ENCODE measurements around the gene FBF1. TPM values are rescaled to one million over a fixed set of nuclear protein-coding genes. Genes with fewer than 3 reads are reported as not detected.

Gene FBF1
- total and polyA plus RNA-seq, 9 donors = 5.1 to 9.1 (median 7.6) TPM

DNA sequence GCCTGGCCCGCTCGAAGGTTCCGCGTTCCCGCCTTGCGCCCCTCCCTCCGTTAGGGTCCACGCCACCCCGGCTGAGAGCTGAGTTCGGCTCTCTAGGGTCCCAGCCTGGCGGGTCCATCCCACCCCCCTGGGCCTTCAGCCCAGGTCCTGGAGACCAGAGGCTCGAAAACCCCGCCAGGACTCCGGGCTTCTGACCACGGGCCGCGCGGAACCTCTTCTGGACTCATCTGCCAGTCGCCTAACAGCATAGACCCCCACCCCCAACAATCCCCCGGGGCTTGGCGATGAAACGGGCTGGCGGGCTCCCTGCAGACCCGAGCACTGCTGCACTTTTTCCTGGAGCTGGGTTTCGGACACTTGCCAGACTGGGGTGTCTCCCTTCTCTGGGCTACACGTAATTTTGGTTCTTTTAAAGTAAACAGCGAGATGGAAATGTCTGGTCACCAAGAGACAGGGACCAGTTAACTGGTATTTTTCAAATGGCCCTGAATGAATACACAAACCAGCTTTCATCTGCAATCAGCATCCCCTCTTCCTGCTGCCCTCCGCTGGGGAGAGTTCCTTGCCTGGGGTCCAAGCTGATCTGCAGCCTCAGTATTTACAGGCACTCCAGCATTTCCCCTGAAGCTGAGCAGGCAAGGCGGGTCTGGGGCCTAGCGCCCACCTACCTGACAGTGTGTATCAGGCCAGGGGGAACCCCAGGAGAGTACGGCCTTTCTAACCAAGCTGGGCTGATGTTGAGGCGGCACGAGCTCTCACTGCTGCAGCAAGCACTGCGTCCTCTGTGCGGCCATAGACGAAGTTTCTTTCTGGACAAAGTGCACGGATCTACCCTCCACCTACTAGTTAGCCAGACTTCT, 43.5 kb downstream of the FBF1 start:
- WGBS (ENCODE audit: insufficient coverage) = 33% methylated on average over 24 of the region's 37 CpGs

GRCh38 chr17:75896415-75897159, 44.3 kb downstream of the FBF1 start, which contains the start of gene TRIM65:
Gene TRIM65, minus strand, starts transcription at chr17:75896951. Its CDS starts 14 bp downstream, at chr17:75896937.
- under 1% methylated on average over 102 of the region's 102 CpGs for WGBS (ENCODE audit: insufficient coverage)
- peaks cover 52% of the 10 kb centered on the region for H3K36me3 ChIP-seq (ENCODE audit: control insufficient read depth, insufficient read depth, low read length)
- H3K4me3 ChIP-seq (ENCODE audit: low read length) = peak within 1 kb of the TSS; percentile 72
- H3K27ac ChIP-seq (ENCODE audit: low read length) = peak within 1 kb of the TSS; percentile 93
- no peaks in the 10 kb centered on the region for H3K27me3 ChIP-seq (ENCODE audit: control insufficient read depth, insufficient read depth, low read length)
- peak; percentile 92 for DNase-seq
- no peaks in the 10 kb centered on the region for H3K9me3 ChIP-seq (replicated peaks; ENCODE audit: control insufficient read depth, low read depth, low read length)
- H3K4me1 ChIP-seq (ENCODE audit: control insufficient read depth, insufficient read depth, low read length) = peaks cover 32% of the 10 kb centered on the region

More for the DNA sequence above, 43.5 kb downstream of the FBF1 start:
- H3K36me3 ChIP-seq (ENCODE audit: control insufficient read depth, insufficient read depth, low read length) = peaks cover 50% of the 10 kb centered on the region
- no peaks in the 10 kb centered on the region for H3K27me3 ChIP-seq (ENCODE audit: control insufficient read depth, insufficient read depth, low read length)
- no peaks in the 10 kb centered on the region for H3K9me3 ChIP-seq (replicated peaks; ENCODE audit: control insufficient read depth, low read depth, low read length)
- peak; percentile 72 for DNase-seq
- peak overlapping the region; percentile 38 for H3K4me3 ChIP-seq (ENCODE audit: low read length)
- peaks cover 32% of the 10 kb centered on the region for H3K4me1 ChIP-seq (ENCODE audit: control insufficient read depth, insufficient read depth, low read length)
- H3K27ac ChIP-seq (ENCODE audit: low read length) = peak overlapping the region; percentile 93

- WGBS (ENCODE audit: insufficient coverage) = 17% methylated on average over 22 of the region's 28 CpGs
- peak; percentile 32 for DNase-seq
- Histone ChIP-seq H3K27me3 (ENCODE audit: control insufficient read depth, insufficient read depth, low read length) (no peaks in the 10 kb centered on the region), H3K36me3 (ENCODE audit: control insufficient read depth, insufficient read depth, low read length) (peaks cover 52% of the 10 kb centered on the region), H3K4me1 (ENCODE audit: control insufficient read depth, insufficient read depth, low read length) (peaks cover 32% of the 10 kb centered on the region), H3K27ac (ENCODE audit: low read length) (peak overlapping the region; percentile 90), H3K4me3 (ENCODE audit: low read length) (peak overlapping the region; percentile 72), H3K9me3 (replicated peaks; ENCODE audit: control insufficient read depth, low read depth, low read length) (no peaks in the 10 kb centered on the region)
These were observed 45.3 kb downstream of the FBF1 start for GRCh38 chr17:75895370-75896155.

GRCh38 chr17:75894049-75894733, 46.7 kb downstream of the FBF1 start:
- H3K36me3 ChIP-seq (ENCODE audit: control insufficient read depth, insufficient read depth, low read length) = peaks cover 47% of the 10 kb centered on the region

GRCh38 chr17:75893305-75894048, 47.4 kb downstream of the FBF1 start:
- Histone ChIP-seq H3K27me3 (ENCODE audit: control insufficient read depth, insufficient read depth, low read length) (no peaks in the 10 kb centered on the region), H3K36me3 (ENCODE audit: control insufficient read depth, insufficient read depth, low read length) (peaks cover 41% of the 10 kb centered on the region), H3K9me3 (replicated peaks; ENCODE audit: control insufficient read depth, low read depth, low read length) (no peaks in the 10 kb centered on the region), H3K27ac (ENCODE audit: low read length) (no peak overlapping the region), H3K4me3 (ENCODE audit: low read length) (no peak overlapping the region), H3K4me1 (ENCODE audit: control insufficient read depth, insufficient read depth, low read length) (peaks cover 32% of the 10 kb centered on the region)
- WGBS (ENCODE audit: insufficient coverage) = 77% methylated on average over 12 of the region's 18 CpGs
- peak; percentile 10 for DNase-seq

More at GRCh38 chr17:75894049-75894733, 46.7 kb downstream of the FBF1 start:
- no peak overlapping the region for H3K4me3 ChIP-seq (ENCODE audit: low read length)
- DNase-seq = peak; percentile 65
- WGBS (ENCODE audit: insufficient coverage) = 52% methylated on average over 20 of the region's 22 CpGs
- H3K4me1 ChIP-seq (ENCODE audit: control insufficient read depth, insufficient read depth, low read length) = peaks cover 32% of the 10 kb centered on the region
- peak overlapping the region; percentile 67 for H3K27ac ChIP-seq (ENCODE audit: low read length)
- no peaks in the 10 kb centered on the region for H3K9me3 ChIP-seq (replicated peaks; ENCODE audit: control insufficient read depth, low read depth, low read length)
- no peaks in the 10 kb centered on the region for H3K27me3 ChIP-seq (ENCODE audit: control insufficient read depth, insufficient read depth, low read length)

- Histone ChIP-seq H3K9me3 (replicated peaks; ENCODE audit: control insufficient read depth, low read depth, low read length) (no peaks in the 10 kb centered on the region), H3K36me3 (ENCODE audit: control insufficient read depth, insufficient read depth, low read length) (peaks cover 36% of the 10 kb centered on the region), H3K27ac (ENCODE audit: low read length) (no peak overlapping the region), H3K4me3 (ENCODE audit: low read length) (no peak overlapping the region), H3K27me3 (ENCODE audit: control insufficient read depth, insufficient read depth, low read length) (no peaks in the 10 kb centered on the region), H3K4me1 (ENCODE audit: control insufficient read depth, insufficient read depth, low read length) (peaks cover 31% of the 10 kb centered on the region)
- DNase-seq = peak; percentile 4
- 86% methylated on average over 15 of the region's 16 CpGs for whole genome bisulfite sequencing (ENCODE audit: insufficient coverage)
These were observed 48.2 kb downstream of the FBF1 start for GRCh38 chr17:75892556-75893224.

DNA sequence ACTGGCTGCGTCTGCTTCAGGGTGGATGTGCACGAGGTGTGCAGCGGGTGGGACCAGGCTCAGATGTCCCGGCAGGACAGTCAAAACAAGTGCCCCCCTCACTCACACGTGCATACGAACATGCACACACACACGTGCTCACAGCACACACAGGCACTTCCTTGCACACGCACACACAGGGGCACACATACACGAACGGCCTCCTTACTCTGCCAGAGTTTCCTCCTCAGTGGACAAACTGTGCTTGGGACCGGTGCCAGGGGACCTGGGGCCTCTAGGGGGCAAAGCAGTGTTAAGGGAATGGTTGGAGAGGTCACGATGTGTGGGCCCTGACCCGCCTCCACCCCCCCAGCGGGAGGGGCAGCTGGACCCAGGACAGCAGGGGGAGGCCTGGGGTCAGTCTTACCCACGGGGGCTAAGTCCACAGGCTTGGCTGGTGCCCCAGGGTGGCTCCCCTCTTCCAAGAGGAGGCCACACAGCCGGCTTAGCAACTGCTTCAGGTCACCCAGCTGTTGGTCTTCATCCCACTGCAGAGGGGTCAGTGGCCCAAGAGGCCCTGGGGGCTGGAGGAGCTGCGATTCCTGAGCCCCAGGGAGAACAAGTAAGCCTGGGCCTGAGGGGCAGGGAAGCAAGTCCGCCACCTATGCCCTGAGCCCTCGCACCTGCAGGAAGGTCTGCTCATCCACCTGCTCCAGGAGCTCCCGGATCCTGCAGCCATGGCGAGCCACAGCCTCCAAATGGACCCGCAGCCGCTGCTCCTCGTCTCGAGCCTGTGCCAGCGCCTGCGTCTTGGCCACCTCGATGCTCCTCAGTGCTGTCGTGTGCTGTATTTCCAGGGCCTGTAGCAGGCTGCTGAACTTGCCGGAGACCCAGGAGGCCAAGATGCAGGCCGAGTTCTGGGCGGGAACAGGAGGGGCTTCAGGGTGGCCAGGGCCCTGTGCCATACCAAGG, 49.0 kb downstream of the FBF1 start:
- Histone ChIP-seq H3K27ac (ENCODE audit: low read length) (no peak overlapping the region), H3K4me3 (ENCODE audit: low read length) (no peak overlapping the region), H3K27me3 (ENCODE audit: control insufficient read depth, insufficient read depth, low read length) (no peaks in the 10 kb centered on the region), H3K4me1 (ENCODE audit: control insufficient read depth, insufficient read depth, low read length) (peaks cover 23% of the 10 kb centered on the region), H3K9me3 (replicated peaks; ENCODE audit: control insufficient read depth, low read depth, low read length) (no peaks in the 10 kb centered on the region), H3K36me3 (ENCODE audit: control insufficient read depth, insufficient read depth, low read length) (peaks cover 33% of the 10 kb centered on the region)
- no peak for DNase-seq
- 77% methylated on average over 23 of the region's 32 CpGs for WGBS (ENCODE audit: insufficient coverage)

- H3K4me3 ChIP-seq (ENCODE audit: low read length) = no peak overlapping the region
- H3K27me3 ChIP-seq (ENCODE audit: control insufficient read depth, insufficient read depth, low read length) = no peaks in the 10 kb centered on the region
- H3K36me3 ChIP-seq (ENCODE audit: control insufficient read depth, insufficient read depth, low read length) = peaks cover 33% of the 10 kb centered on the region
- H3K27ac ChIP-seq (ENCODE audit: low read length) = no peak overlapping the region
- H3K4me1 ChIP-seq (ENCODE audit: control insufficient read depth, insufficient read depth, low read length) = peaks cover 23% of the 10 kb centered on the region
- 85% methylated on average over 30 of the region's 31 CpGs for WGBS (ENCODE audit: insufficient coverage)
- no peaks in the 10 kb centered on the region for H3K9me3 ChIP-seq (replicated peaks; ENCODE audit: control insufficient read depth, low read depth, low read length)
- no peak for DNase-seq
These were observed 49.7 kb downstream of the FBF1 start for GRCh38 chr17:75891022-75891604.
